HL-60 (cell line): Measurements from ENCODE around the gene LRRC25.

Experiments used
- DNase-seq, 2 experiments: peaks; one replicate each; pipeline ENCODE4 v3.0.0-alpha.2; 2010 to 2020; ENCODE audit warnings: low read depth in 1 of 2, low spot score in 1 of 2
- H3K27ac ChIP-seq: fragments of 250-450 bp; sonication (Bioruptor Pico); replicated peaks from 2 replicates; pipeline ENCODE4 v1.5.1; 2020; ENCODE audit warnings: mild to moderate bottlenecking, moderate library complexity
- H3K27me3 ChIP-seq: fragments of 250-450 bp; sonication (Bioruptor Pico); 2 replicates; pipeline ENCODE4 v1.5.1; 2021; ENCODE audit warnings: mild to moderate bottlenecking, moderate library complexity; ENCODE audit not compliant: insufficient read depth, poor library complexity, severe bottlenecking
- H3K4me3 ChIP-seq: replicated peaks from 2 replicates; pipeline ENCODE4 v1.5.1; 2011; ENCODE audit warnings: mild to moderate bottlenecking, control low read depth, low read length; ENCODE audit not compliant: insufficient read depth
- CTCF ChIP-seq: IDR thresholded peaks from one replicate; pipeline ENCODE4 v1.5.1; 2011; ENCODE audit warnings: low read length, control low read depth, inconsistent platforms; ENCODE audit not compliant: insufficient read depth
- GABPA ChIP-seq: IDR thresholded peaks from 2 replicates; pipeline ENCODE4 v1.6.1; 2012; ENCODE audit warnings: low read depth
- POLR2AphosphoS5 ChIP-seq: IDR thresholded peaks from 2 replicates; pipeline ENCODE4 v1.6.1; 2012; ENCODE audit warnings: low read depth
- SPI1 ChIP-seq: IDR thresholded peaks from 2 replicates; pipeline ENCODE4 v1.6.1; 2012; ENCODE audit warnings: low read depth, mild to moderate bottlenecking, borderline replicate concordance
- TF ChIP-seq, protein P1 (sequence below): IDR thresholded peaks from 2 replicates; pipeline ENCODE4 v1.6.1; 2012; ENCODE audit warnings: low read depth; ENCODE audit not compliant: insufficient replicate concordance

The LRRC25 gene

DNA sequence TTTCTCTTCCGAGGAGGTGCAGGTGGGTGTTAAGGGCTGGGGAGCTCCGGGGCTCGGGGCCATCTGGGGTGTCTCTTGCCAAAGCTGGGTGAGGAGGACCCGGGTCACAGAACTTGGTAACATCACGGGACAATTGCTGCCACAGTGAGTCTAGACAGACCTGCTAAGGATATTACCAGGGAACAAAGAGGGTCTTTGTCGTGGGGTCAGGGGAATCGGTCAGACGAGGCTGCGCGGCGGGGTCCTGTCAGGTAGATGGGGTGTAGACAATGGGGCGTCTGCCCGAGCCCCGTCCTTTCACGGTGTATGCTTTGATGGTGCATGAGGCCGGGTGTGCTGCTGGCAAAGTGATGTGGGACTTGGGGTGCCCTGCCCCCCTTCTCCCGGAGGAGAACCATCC is 49.3 kb downstream of the LRRC25 start:
- no peak for DNase-seq
- Histone ChIP-seq H3K4me3 (no peak overlapping the region), H3K27me3 (no peaks in the 10 kb centered on the region), H3K27ac (no peak overlapping the region)
- TF ChIP-seq POLR2AphosphoS5 (no peak), SPI1 (no peak), CTCF (no peak), GABPA (no peak)
- TF ChIP-seq, protein P1, sequence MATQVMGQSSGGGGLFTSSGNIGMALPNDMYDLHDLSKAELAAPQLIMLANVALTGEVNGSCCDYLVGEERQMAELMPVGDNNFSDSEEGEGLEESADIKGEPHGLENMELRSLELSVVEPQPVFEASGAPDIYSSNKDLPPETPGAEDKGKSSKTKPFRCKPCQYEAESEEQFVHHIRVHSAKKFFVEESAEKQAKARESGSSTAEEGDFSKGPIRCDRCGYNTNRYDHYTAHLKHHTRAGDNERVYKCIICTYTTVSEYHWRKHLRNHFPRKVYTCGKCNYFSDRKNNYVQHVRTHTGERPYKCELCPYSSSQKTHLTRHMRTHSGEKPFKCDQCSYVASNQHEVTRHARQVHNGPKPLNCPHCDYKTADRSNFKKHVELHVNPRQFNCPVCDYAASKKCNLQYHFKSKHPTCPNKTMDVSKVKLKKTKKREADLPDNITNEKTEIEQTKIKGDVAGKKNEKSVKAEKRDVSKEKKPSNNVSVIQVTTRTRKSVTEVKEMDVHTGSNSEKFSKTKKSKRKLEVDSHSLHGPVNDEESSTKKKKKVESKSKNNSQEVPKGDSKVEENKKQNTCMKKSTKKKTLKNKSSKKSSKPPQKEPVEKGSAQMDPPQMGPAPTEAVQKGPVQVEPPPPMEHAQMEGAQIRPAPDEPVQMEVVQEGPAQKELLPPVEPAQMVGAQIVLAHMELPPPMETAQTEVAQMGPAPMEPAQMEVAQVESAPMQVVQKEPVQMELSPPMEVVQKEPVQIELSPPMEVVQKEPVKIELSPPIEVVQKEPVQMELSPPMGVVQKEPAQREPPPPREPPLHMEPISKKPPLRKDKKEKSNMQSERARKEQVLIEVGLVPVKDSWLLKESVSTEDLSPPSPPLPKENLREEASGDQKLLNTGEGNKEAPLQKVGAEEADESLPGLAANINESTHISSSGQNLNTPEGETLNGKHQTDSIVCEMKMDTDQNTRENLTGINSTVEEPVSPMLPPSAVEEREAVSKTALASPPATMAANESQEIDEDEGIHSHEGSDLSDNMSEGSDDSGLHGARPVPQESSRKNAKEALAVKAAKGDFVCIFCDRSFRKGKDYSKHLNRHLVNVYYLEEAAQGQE = no peak

DNA sequence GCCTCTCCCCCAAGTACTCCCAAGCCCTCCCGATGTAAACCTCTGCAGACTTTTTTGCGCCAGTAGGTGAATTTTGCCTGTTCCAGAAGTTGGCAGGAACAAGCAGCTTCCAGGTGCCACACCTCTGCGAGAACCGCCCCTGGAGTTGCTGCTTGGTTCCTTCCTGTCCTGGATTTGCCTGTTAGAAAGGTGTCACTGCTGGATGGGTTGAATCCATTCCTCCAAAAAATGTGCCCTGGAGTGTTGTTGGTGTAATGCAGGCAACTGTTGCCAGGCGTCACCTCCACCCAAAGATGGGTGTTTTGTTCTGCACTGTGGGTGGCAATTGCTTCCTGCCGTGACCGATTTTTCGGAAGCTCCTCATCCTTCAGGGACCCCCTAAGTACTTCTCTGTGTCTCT is 51.3 kb downstream of the LRRC25 start:
- TF ChIP-seq SPI1 (no peak), GABPA (no peak), CTCF (no peak), POLR2AphosphoS5 (no peak)
- TF ChIP-seq, protein P1 = no peak
- no peak overlapping the region for H3K4me3 ChIP-seq
- no peak overlapping the region for H3K27ac ChIP-seq
- H3K27me3 ChIP-seq = no peaks in the 10 kb centered on the region
- DNase-seq = no peak

GRCh38 chr19:18345296-18345695 is 52.1 kb downstream of the LRRC25 start:
- H3K27me3 ChIP-seq = no peaks in the 10 kb centered on the region
- H3K4me3 ChIP-seq = no peak overlapping the region
- no peak overlapping the region for H3K27ac ChIP-seq
- TF ChIP-seq, protein P1 = no peak
- no peak for TF ChIP-seq CTCF
- no peak for TF ChIP-seq GABPA
- TF ChIP-seq SPI1 = no peak
- TF ChIP-seq POLR2AphosphoS5 = no peak
- DNase-seq = no peak
